Placental pericyte (primary cell): Measurements from ENCODE around the gene NRG2. TPM values are rescaled to one million over a fixed set of nuclear protein-coding genes. Genes with fewer than 3 reads are reported as not detected.

Experiments used
- small RNA-seq: library from RNA; depleted of rRNA; stranded (forward); fragments of <200 nt; gene quantifications from one replicate; pipeline ENCODE3, GENCODE V24; 2012; ENCODE audit warnings: low replicate concordance
- total RNA-seq: library from RNA; depleted of rRNA; stranded (reverse); fragments of >200 nt; gene quantifications from 2 replicates; pipeline ENCODE4 v1.2.3, GENCODE V29; 2012

NRG2 gene
- 0.22 and 1.0 TPM in 2 replicates for total RNA-seq

DNA sequence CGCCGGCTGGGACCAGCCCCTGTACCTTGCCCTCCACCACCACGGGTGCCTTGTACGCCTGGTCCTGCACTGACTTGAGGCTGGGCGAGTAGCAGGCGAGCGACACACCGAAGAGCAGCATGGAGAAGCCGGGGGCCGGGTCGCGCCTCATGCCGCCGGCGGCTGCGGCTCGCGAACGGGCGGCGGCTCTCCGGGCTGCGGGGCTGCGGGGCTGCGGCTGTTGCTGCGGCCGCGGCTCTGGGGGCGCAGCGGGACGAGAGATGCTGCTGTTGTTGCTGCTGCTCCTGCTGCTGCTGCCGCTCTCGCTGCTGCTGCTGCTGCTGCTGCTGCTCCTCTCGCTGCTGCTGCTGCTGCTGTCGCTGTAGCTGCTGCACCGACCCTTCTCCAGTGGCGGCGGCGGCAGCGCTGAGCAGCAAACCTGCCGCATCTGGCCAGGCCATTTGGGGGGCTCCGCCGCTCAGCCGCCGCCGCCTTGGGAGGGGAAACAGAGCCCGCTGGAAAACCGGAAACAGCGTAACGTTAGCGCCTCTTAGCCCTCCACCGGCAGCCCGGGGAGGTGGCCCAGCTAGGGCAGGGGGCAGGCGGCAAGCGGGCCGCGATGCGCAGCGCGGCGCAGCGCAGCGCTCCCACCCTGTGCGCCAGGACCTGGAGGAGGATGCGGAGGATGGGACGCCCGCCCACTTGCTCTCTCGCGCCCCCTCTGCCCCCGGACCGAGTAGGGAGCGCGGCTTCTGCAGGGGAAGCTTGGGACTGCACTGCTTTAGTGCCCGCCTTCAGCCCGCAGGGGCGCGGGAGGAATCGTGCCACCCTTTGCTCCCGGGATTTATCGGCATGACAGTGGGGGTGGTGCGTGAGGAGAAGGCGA lies at the start of gene NRG2:
NRG2 (minus strand) TSS at position 657 of the 865 bp plus-strand sequence.

Small RNA genes lying within 50 kb of the gene (small RNA-seq; reads per million reads assigned to genes)
- gene RF00019 = not detected

Other genes starting within 250 kb of the NRG2 start
- gene PSD2, start 247.5 kb downstream of the NRG2 start, total RNA-seq = under 0.01 TPM in 1 of 2 replicates, not detected in the other
- gene PURA, start 70.8 kb upstream of the NRG2 start, total RNA-seq = 12.5 and 25.6 TPM in 2 replicates
- gene IGIP, start 82.6 kb upstream of the NRG2 start, total RNA-seq = 3.3 and 5.7 TPM in 2 replicates
- gene CYSTM1, start 131.9 kb upstream of the NRG2 start, total RNA-seq = 18.6 and 42.5 TPM in 2 replicates